NB4 (cell line): ENCODE results near the gene SLC7A10.

Source experiments
- TF ChIP-seq, protein P1 (sequence below): IDR thresholded peaks from one replicate; pipeline ENCODE4 v1.5.1; 2012; ENCODE audit warnings: low read depth, low read length
- TF ChIP-seq, protein P2 (sequence below): IDR thresholded peaks from 2 replicates; pipeline ENCODE4 v1.6.1; 2011; ENCODE audit warnings: low read depth, low read length

DNA sequence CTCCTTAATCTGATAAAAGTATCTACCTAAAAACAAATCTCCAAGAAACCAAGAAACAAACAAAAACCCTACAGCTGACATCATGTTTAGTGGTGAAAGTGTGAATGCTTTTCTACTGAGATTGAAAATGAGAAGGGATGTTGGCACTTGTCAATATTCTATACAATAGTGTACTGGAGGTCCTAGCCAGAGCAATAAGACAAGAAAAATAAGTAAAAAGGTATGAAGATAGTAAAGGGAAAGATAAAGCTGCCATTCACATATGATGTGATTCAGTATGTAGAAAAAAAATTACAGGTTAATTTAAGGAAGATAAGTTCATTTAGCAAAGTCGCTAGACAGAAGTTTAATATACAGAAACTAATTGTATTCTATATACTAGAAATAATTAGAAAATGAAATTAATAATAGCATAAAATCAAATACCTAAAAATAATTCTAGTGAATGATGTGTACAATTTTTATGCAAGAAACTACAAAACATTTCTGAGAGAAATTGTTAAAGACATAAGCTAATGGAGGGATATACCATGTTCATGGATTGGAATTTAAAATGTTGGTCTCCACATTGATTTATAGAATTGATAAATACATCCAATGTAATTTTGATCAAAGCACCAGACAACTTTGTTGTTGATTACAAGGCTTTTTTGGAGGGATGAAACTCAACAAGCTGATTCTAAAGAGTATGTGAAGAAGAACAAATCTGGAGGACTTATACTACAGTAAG lies 2.4 kb upstream of the SLC7A10 start:
- TF ChIP-seq, protein P1, sequence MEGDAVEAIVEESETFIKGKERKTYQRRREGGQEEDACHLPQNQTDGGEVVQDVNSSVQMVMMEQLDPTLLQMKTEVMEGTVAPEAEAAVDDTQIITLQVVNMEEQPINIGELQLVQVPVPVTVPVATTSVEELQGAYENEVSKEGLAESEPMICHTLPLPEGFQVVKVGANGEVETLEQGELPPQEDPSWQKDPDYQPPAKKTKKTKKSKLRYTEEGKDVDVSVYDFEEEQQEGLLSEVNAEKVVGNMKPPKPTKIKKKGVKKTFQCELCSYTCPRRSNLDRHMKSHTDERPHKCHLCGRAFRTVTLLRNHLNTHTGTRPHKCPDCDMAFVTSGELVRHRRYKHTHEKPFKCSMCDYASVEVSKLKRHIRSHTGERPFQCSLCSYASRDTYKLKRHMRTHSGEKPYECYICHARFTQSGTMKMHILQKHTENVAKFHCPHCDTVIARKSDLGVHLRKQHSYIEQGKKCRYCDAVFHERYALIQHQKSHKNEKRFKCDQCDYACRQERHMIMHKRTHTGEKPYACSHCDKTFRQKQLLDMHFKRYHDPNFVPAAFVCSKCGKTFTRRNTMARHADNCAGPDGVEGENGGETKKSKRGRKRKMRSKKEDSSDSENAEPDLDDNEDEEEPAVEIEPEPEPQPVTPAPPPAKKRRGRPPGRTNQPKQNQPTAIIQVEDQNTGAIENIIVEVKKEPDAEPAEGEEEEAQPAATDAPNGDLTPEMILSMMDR, result no peak
- TF ChIP-seq, protein P2, sequence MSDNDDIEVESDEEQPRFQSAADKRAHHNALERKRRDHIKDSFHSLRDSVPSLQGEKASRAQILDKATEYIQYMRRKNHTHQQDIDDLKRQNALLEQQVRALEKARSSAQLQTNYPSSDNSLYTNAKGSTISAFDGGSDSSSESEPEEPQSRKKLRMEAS, result no peak
